Measurements from ENCODE around the gene LRRN2. TPM values are rescaled to one million over a fixed set of nuclear protein-coding genes. Genes with fewer than 3 reads are reported as not detected.

Gene LRRN2
- total and polyA plus RNA-seq, 2 of the 8 experiments (the other 6 are each of a cell fraction or from before 2014, with no cell fraction given), result 1.8 to 2.3 TPM

DNA sequence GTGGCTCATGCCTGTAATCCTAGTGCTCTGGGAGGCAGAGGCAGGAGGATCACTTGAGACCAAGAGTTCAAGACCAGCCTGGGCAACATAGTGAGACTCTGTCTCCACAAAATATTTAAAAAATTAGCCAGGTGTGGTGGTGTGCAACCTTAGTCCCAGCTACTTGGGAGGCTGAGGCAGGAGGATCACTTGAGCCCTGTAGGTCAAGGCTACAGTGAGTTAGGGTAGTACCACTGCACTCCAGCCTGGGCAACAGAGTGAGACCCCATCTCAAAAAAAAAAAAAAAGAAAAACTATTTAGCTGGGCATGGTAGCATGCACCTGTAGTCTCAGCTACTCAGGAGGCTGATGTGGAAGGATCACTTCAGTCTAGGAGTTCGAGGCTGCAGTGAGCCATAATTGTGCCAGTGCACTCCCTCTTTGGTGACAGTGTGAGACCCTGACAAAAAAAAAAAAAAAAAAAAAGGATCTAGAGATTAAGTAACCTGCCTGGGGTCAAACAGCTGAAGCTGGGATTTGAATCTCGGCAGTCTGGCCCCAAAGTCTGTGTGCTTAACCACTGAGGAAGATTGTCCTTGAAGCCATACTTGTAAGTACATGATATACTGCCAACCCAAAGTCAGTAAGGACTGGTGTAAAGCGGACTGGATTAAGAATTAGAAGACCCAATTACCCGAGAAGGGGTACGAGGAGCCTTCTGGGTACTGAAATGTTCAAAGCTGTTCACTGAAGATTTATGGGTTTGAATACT is 31.8 kb downstream of the LRRN2 start (continued):
- TF ChIP-seq CBX5 (IDR thresholded peaks at IDR 0.05; ENCODE audit: low read depth, low read length), result no peak
